Thoracic aorta (tissue), 2 donors: ENCODE data around the gene PCARE. TPM values are rescaled to one million over a fixed set of nuclear protein-coding genes. Genes with fewer than 3 reads are reported as not detected.

ENCODE experiments used
- ATAC-seq: fragments of 150-250 bp; one replicate; pipeline ENCODE4 v1.8.0; 2017; ENCODE audit warnings: low read depth; ENCODE audit not compliant: insufficient number of reproducible peaks, low FRiP score
- DNase-seq: peaks from one replicate; pipeline ENCODE4 v3.0.0-alpha.2; 2020; ENCODE audit warnings: low spot score
- H3K27ac ChIP-seq, 2 donors: fragments of 200-600 bp; sonication (generic); 1 replicate in 1 of 2; 2 replicates in 1 of 2; pipeline ENCODE4 v1.5.1; 2016; ENCODE audit warnings: mild to moderate bottlenecking in 2 of 2, moderate library complexity in 2 of 2
- H3K27me3 ChIP-seq: fragments of 200-600 bp; sonication (generic); replicated peaks from 2 replicates; pipeline ENCODE4 v1.6.0; 2016; ENCODE audit warnings: mild to moderate bottlenecking; ENCODE audit not compliant: insufficient read depth
- H3K36me3 ChIP-seq: fragments of 200-600 bp; sonication (generic); one replicate; pipeline ENCODE4 v1.5.1; 2016
- H3K4me1 ChIP-seq, 2 donors: fragments of 200-600 bp; sonication (generic); 1 replicate in 1 of 2; 2 replicates in 1 of 2; pipeline versions ENCODE4 v1.5.1 to v1.6.0; 2016; ENCODE audit warnings: low read depth in 2 of 2, mild to moderate bottlenecking in 1 of 2; ENCODE audit not compliant: control insufficient read depth in 1 of 2
- H3K4me3 ChIP-seq: fragments of 200-600 bp; sonication (generic); 2 replicates; pipeline ENCODE4 v1.5.1; 2016; ENCODE audit warnings: mild to moderate bottlenecking
- H3K9me3 ChIP-seq: fragments of 200-600 bp; sonication (generic); 2 replicates; pipeline ENCODE4 v1.5.1; 2016
- total RNA-seq, 2 donors: library from RNA; depleted of rRNA; stranded (reverse); fragments of >200 nt; gene quantifications; one replicate each; pipeline versions ENCODE4 v1.1.0 to v1.2.3, GENCODE V29; 2016
- TF ChIP-seq, protein P1 (sequence below): fragments of 200-600 bp; sonication (generic); IDR thresholded peaks from one replicate; pipeline ENCODE4 v1.5.1; 2019; ENCODE audit warnings: antibody characterized with exemption

The PCARE gene
- total RNA-seq, 2 donors from 2014 or later, result not detected

DNA sequence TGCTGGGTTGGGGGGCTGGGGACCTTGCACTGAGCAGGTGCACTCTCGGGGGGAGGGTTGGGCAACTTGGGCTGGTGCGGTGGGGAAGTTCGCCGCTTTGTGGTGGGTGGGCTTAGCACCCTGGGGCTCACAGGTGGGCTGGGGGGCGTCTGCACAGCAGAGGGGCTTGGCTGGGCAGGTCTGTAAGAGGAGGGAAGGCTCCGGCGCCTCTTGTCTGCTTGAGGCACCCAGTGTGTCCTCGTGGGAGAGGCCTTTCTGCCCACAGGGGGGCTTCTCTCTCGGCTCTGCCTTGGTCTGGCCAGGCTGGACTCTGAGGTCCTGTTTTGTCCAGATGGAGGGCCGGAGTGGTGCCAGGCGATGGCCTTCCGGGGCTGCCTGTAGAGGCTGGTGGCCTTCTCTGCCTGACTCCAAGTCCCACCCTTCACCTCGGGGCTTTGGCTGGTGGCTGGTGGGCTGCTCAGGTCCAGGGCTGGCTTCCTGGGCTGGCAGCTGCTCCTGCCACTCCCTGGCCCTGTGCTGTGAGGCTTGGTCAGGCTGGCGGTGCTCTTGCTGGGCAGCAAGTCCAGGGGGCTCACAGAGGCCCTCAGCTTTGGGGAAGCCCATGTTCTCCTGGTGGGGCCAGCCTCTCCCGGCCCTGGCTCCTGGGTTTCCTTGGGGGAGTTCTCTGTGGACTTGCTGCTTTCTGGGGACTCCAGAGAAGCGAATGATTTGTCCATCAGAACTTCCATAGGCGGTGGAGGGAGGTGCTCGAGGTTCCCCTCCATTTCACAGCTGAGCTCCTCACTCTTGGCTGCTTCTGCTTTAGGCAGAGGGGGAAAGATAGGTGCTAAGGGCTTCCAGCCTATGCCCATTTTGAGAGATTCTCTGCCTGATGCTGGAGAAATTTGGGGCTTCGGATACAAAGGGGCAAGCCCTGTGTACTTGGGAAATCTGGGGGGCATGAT is 3.0 kb downstream of the PCARE start:
- no peaks in the 10 kb centered on the region for H3K36me3 ChIP-seq
- no peaks in the 10 kb centered on the region for H3K4me1 ChIP-seq
- no peak overlapping the region for H3K27ac ChIP-seq
- ATAC-seq (no peak), DNase-seq (no peak)
- H3K9me3 ChIP-seq, result no peaks in the 10 kb centered on the region
- TF ChIP-seq, protein P1, sequence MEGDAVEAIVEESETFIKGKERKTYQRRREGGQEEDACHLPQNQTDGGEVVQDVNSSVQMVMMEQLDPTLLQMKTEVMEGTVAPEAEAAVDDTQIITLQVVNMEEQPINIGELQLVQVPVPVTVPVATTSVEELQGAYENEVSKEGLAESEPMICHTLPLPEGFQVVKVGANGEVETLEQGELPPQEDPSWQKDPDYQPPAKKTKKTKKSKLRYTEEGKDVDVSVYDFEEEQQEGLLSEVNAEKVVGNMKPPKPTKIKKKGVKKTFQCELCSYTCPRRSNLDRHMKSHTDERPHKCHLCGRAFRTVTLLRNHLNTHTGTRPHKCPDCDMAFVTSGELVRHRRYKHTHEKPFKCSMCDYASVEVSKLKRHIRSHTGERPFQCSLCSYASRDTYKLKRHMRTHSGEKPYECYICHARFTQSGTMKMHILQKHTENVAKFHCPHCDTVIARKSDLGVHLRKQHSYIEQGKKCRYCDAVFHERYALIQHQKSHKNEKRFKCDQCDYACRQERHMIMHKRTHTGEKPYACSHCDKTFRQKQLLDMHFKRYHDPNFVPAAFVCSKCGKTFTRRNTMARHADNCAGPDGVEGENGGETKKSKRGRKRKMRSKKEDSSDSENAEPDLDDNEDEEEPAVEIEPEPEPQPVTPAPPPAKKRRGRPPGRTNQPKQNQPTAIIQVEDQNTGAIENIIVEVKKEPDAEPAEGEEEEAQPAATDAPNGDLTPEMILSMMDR, result no peak
- H3K27me3 ChIP-seq, result no peaks in the 10 kb centered on the region
- H3K4me3 ChIP-seq, result no peak overlapping the region

DNA sequence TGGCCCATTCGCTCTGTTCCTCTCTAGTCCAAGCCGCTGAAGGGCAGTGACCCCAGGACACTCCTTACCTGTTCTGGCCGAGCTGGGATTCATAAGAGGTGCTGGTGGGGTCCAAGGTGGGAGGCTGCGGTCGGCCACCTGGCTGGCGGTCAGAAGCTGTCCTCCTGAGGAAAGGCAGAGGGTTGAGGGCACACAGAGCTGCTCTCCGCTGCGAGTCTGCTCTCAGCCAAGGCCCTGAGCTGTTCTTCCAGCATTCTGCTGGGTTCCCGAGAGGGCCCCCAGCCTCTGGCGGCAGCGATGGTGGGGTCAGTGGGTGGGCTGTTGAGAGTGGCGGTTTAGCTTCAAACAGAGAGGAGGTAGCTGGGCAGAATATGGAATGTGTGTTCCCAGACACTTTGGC is 3.8 kb downstream of the PCARE start:
- DNase-seq (no peak), ATAC-seq (no peak)
- Histone ChIP-seq H3K4me1 (no peaks in the 10 kb centered on the region), H3K27ac (no peak overlapping the region), H3K9me3 (no peaks in the 10 kb centered on the region), H3K36me3 (no peaks in the 10 kb centered on the region), H3K4me3 (no peak overlapping the region), H3K27me3 (no peaks in the 10 kb centered on the region)
- TF ChIP-seq, protein P1, result no peak

DNA sequence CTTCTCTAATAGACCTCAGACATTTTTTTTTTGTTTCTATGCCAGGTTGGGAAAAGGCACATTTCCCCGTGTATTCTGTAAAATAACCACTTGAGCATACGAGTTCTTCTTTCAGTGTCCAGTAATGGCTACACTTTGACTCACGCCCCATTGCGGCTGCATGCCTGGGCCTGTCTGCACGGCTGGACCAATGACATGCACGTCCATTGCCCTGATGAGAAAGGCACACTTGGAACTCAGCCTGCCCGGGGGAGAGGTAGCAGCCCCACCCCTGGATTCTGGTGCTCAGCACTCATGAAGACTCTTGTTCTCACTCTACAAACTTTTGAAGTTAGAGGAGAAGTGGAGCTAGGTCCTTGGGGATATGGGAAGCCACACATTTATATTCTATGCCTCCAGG is 5.8 kb downstream of the PCARE start:
- no peak for ATAC-seq

DNA sequence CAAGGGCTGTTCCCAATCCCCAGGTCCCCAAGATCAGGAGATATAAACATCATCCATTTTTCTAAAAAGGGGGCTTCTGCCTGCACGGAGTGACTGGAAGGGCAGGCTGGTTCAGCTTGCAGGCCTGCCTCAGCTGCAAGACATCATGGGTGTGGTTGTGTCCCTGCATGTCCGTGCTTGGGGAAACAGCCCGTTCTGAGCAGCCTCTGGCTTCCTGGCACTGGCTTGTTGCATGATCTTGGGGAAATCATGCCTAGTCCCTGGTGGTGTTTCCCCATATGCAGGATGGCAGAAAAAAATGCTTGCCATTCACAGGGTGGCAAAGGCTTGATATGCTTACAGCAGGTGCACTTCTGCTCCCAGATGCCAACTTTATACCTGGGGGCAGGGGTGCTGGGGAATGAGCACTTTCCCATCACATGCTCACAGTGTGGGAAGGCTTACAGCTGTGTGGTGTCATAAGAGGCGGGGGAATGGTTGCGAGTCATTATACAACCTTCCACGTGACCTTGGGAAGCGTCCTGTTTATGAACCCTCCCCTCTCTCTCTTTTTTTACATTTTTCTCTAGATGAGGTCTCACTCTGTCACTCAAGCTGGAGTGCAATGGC is 7.2 kb downstream of the PCARE start:
- peaks cover 0 to 22% of the 10 kb centered on the region in 2 donors for H3K4me1 ChIP-seq
- ATAC-seq (no peak), DNase-seq (no peak)

More for the DNA sequence above, 5.8 kb downstream of the PCARE start:
- DNase-seq, result no peak
- TF ChIP-seq, protein P1, result no peak
- no peak overlapping the region for H3K27ac ChIP-seq
- H3K4me1 ChIP-seq, result peaks cover 0 to 19% of the 10 kb centered on the region in 2 donors
- no peaks in the 10 kb centered on the region for H3K36me3 ChIP-seq
- H3K27me3 ChIP-seq, result no peaks in the 10 kb centered on the region
- H3K9me3 ChIP-seq, result no peaks in the 10 kb centered on the region
- no peak overlapping the region for H3K4me3 ChIP-seq

More for the DNA sequence above, 7.2 kb downstream of the PCARE start:
- Histone ChIP-seq H3K9me3 (no peaks in the 10 kb centered on the region), H3K4me3 (no peak overlapping the region), H3K27me3 (no peaks in the 10 kb centered on the region), H3K27ac (no peak overlapping the region), H3K36me3 (no peaks in the 10 kb centered on the region)
- TF ChIP-seq, protein P1, result no peak
